ENCODE measurements around the gene JAKMIP1.

- TF ChIP-seq POLR2A (IDR thresholded peaks at IDR 0.05): no peak
- TF ChIP-seq, protein P1, sequence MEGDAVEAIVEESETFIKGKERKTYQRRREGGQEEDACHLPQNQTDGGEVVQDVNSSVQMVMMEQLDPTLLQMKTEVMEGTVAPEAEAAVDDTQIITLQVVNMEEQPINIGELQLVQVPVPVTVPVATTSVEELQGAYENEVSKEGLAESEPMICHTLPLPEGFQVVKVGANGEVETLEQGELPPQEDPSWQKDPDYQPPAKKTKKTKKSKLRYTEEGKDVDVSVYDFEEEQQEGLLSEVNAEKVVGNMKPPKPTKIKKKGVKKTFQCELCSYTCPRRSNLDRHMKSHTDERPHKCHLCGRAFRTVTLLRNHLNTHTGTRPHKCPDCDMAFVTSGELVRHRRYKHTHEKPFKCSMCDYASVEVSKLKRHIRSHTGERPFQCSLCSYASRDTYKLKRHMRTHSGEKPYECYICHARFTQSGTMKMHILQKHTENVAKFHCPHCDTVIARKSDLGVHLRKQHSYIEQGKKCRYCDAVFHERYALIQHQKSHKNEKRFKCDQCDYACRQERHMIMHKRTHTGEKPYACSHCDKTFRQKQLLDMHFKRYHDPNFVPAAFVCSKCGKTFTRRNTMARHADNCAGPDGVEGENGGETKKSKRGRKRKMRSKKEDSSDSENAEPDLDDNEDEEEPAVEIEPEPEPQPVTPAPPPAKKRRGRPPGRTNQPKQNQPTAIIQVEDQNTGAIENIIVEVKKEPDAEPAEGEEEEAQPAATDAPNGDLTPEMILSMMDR (IDR thresholded peaks at IDR 0.05): no peak
Observed at GRCh38 chr4:6048537-6048936, 151.8 kb downstream of the JAKMIP1 start.
